ENCODE data around the gene CXCL6.
A peak's percentile ranks its signal among the peaks of the same experiment; 100 is the strongest.

CXCL6 gene

GRCh38 chr4:73841243-73841925, 4.9 kb downstream of the CXCL6 start:
- no peak for TF ChIP-seq CTCF (conservative IDR thresholded peaks at IDR 0.05; ENCODE audit: low read length)

GRCh38 chr4:73842696-73843095, 6.2 kb downstream of the CXCL6 start:
- TF ChIP-seq CTCF (conservative IDR thresholded peaks at IDR 0.05; ENCODE audit: low read length) = no peak
- no peak for DNase-seq (ENCODE audit: low read depth)
- H3K4me3 ChIP-seq (ENCODE audit: low read length) = no peak overlapping the region

More at GRCh38 chr4:73841243-73841925, 4.9 kb downstream of the CXCL6 start:
- no peak for DNase-seq (ENCODE audit: low read depth)
- no peak overlapping the region for H3K4me3 ChIP-seq (ENCODE audit: low read length)

DNA sequence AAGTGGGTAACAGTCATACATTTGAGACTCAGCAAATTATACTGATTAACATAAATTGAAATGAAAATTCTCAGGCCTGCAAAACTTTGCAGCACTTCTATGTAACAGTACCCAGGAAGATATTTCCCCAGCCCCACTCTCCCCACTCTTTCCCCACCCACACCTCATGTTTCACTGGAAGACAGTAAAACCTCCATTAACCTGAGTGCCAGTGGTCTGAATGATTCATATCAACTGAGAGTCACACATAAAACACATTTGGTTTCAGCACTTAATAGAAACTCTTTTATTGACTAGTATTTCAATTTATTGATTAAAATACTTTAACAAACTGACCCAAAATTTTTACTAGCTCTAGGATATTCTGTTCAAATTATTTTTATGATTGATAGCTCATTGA, 6.9 kb downstream of the CXCL6 start:
- no peak overlapping the region for H3K4me3 ChIP-seq (ENCODE audit: low read length)
- DNase-seq (ENCODE audit: low read depth) = no peak
- TF ChIP-seq CTCF (conservative IDR thresholded peaks at IDR 0.05; ENCODE audit: low read length) = no peak

DNA sequence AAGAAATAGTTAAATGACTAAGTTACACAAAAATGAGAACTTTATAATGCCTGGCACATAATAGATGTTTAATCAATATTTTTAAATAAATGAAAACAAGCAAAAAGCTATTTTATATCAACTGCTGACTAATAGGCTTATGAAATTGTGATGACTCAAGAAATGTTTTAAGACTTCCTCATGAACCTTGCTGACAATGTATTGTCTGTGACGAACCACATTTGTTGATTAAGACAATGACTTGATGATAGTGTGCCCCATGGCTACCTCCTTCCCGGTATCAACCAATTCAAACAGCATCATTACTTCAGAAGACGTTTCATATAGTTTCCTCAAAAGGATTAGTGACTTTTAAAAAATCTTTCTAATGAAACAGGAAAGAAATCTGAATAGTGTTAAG, 7.9 kb downstream of the CXCL6 start:
- peak; percentile 65 for DNase-seq (ENCODE audit: low read depth)
- TF ChIP-seq CTCF (conservative IDR thresholded peaks at IDR 0.05; ENCODE audit: low read length) = no peak
- no peak overlapping the region for H3K4me3 ChIP-seq (ENCODE audit: low read length)

- DNase-seq (ENCODE audit: low read depth) = no peak
- TF ChIP-seq CTCF (conservative IDR thresholded peaks at IDR 0.05; ENCODE audit: low read length) = no peak
- H3K4me3 ChIP-seq (ENCODE audit: low read length) = no peak overlapping the region
Observed at GRCh38 chr4:73844806-73845205, 8.3 kb downstream of the CXCL6 start.

- TF ChIP-seq CTCF (conservative IDR thresholded peaks at IDR 0.05; ENCODE audit: low read length) = no peak
- no peak overlapping the region for H3K4me3 ChIP-seq (ENCODE audit: low read length)
- DNase-seq (ENCODE audit: low read depth) = no peak
Observed at GRCh38 chr4:73847526-73848182, 11.2 kb downstream of the CXCL6 start.

DNA sequence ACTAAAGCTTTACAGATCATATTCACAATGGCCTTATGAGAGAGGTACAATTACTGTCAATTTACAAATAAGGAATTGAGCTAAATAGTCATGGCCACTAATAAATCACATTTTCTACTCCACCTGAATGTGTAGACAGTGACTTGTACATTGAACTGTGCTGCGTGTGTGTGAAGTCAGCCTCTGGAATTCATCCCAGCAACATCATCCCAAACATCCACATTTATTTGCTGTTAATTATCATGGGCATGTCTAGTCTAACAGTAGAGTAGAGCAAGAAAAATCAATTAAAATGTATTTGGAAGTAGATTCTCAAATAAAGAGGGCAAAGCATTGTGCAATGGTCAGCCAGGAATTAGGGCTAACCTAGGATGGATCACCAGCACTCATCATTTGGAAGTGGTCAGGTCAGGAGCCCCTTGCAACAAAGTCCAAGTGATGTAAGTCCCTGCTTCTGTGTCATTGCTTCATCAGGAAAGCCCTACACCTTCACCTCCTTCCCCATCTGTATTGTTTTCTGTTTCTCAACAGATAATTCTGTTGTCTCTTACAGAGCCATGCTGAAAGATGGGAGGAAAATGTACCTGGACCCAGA, 11.8 kb downstream of the CXCL6 start:
- H3K4me3 ChIP-seq (ENCODE audit: low read length) = no peak overlapping the region
- DNase-seq (ENCODE audit: low read depth) = no peak
- no peak for TF ChIP-seq CTCF (conservative IDR thresholded peaks at IDR 0.05; ENCODE audit: low read length)

Measured in AG10803 (cell line).